ENCODE results near the gene TEX35.

DNA sequence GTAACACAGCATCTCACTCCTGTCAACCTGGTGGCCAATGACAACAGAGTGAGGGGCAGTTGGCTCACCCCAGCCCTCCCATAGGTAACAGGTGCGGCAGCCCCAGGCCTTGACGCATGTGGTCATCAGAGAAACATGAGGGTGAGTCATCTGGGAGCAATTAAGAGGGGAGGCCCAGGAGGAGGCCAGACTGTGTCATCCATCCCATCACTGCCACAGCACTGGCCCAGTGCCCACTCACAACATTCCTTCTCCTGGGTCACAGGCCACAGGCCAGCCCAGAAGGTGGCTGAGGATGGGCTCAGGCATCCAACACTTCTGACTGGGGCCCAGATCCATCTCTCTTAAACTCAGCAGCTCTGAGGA, 17.1 kb downstream of the TEX35 start:
- TF ChIP-seq, protein P1, sequence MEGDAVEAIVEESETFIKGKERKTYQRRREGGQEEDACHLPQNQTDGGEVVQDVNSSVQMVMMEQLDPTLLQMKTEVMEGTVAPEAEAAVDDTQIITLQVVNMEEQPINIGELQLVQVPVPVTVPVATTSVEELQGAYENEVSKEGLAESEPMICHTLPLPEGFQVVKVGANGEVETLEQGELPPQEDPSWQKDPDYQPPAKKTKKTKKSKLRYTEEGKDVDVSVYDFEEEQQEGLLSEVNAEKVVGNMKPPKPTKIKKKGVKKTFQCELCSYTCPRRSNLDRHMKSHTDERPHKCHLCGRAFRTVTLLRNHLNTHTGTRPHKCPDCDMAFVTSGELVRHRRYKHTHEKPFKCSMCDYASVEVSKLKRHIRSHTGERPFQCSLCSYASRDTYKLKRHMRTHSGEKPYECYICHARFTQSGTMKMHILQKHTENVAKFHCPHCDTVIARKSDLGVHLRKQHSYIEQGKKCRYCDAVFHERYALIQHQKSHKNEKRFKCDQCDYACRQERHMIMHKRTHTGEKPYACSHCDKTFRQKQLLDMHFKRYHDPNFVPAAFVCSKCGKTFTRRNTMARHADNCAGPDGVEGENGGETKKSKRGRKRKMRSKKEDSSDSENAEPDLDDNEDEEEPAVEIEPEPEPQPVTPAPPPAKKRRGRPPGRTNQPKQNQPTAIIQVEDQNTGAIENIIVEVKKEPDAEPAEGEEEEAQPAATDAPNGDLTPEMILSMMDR (IDR thresholded peaks at IDR 0.05 in 2 of 3, conservative IDR thresholded peaks at IDR 0.05 in 1 of 3; ENCODE audit: borderline replicate concordance in 1 of 3, insufficient read depth in 1 of 3, low read depth in 2 of 3, low read length in 2 of 3), result no peak
- TF ChIP-seq POLR2A (IDR thresholded peaks at IDR 0.05; ENCODE audit: borderline replicate concordance, extremely low read depth, insufficient read depth, insufficient read length) (no peak), SRF (IDR thresholded peaks at IDR 0.05; ENCODE audit: low read depth) (no peak), MAX (IDR thresholded peaks at IDR 0.05) (peak; percentile 79), EZH2 (IDR thresholded peaks at IDR 0.05) (no peak)
- TF ChIP-seq, protein P2, sequence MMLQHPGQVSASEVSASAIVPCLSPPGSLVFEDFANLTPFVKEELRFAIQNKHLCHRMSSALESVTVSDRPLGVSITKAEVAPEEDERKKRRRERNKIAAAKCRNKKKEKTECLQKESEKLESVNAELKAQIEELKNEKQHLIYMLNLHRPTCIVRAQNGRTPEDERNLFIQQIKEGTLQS (IDR thresholded peaks at IDR 0.05), result no peak; the same call in 1 of the 2 replicates
